Tibial nerve (tissue), 4 donors: ENCODE results near the gene EMP2. TPM values are rescaled to one million over a fixed set of nuclear protein-coding genes. Genes with fewer than 3 reads are reported as not detected.
A peak's percentile ranks its signal among the peaks of the same experiment; 100 is the strongest.
"Not testable (repeated sequence)": the region's sequence is repeated elsewhere in the genome, so short reads cannot be mapped to it uniquely, and the experiment has no call there.

Experiments
- DNase-seq, 2 donors: peaks; one replicate each; pipeline ENCODE4 v3.0.0-alpha.2; 2019; ENCODE audit warnings: low spot score in 2 of 2
- H3K27ac ChIP-seq, 4 donors: fragments of 200-600 bp; sonication (generic) in 3 of 4; one replicate each; pipeline ENCODE4 v1.5.1; 2017 to 2019; ENCODE audit warnings: mild to moderate bottlenecking in 1 of 4
- H3K27me3 ChIP-seq, 2 donors: fragments of 200-600 bp; sonication (generic) in 1 of 2; one replicate each; pipeline versions ENCODE4 v1.5.1 to v1.6.0; 2017 to 2019
- H3K36me3 ChIP-seq, 3 donors: fragments of 200-600 bp; sonication (generic); one replicate each; pipeline ENCODE4 v1.5.1; 2018 to 2019
- H3K4me1 ChIP-seq, 4 donors: fragments of 200-600 bp; sonication (generic) in 3 of 4; one replicate each; pipeline ENCODE4 v1.5.1; 2017 to 2019
- H3K4me3 ChIP-seq, 4 donors: fragments of 200-600 bp; sonication (generic) in 3 of 4; one replicate each; pipeline ENCODE4 v1.5.1; 2017 to 2019; ENCODE audit warnings: mild to moderate bottlenecking in 1 of 4, moderate library complexity in 1 of 4
- H3K9me3 ChIP-seq, 4 donors: fragments of 200-600 bp; sonication (generic) in 3 of 4; one replicate each; pipeline ENCODE4 v1.5.1; 2017 to 2019
- CTCF ChIP-seq, 5 experiments: fragments of 200-600 bp in 3 of 5; fragments of 450-650 bp in 2 of 5; sonication (generic) in 3 of 5; IDR thresholded peaks; one replicate each; pipeline ENCODE4 v1.5.1; 2016 to 2019; ENCODE audit warnings: antibody characterized with exemption in 5 of 5, mild to moderate bottlenecking in 3 of 5, moderate library complexity in 2 of 5
- EP300 ChIP-seq, 2 donors: sonication (generic); formaldehyde crosslinking; IDR thresholded peaks; one replicate each; pipeline ENCODE4 v1.6.1; 2017; ENCODE audit warnings: antibody characterized with exemption in 2 of 2, mild to moderate bottlenecking in 1 of 2
- POLR2A ChIP-seq, 2 donors: fragments of 450-650 bp; IDR thresholded peaks; one replicate each; pipeline ENCODE4 v1.6.1; 2017; ENCODE audit warnings: antibody characterized with exemption in 2 of 2, mild to moderate bottlenecking in 2 of 2, moderate library complexity in 2 of 2
- WGBS, 2 donors: methylation state at CpG; one replicate each; pipeline ENCODE4 v1.1.5; 2018; 5-methylcytosine and 5-hydroxymethylcytosine counted together
- total RNA-seq, 4 donors: library from RNA; depleted of rRNA; stranded (reverse); fragments of >200 nt; gene quantifications; one replicate each; pipeline ENCODE4 v1.1.0, GENCODE V29; 2016

EMP2 gene
- total RNA-seq, 4 donors from 2014 or later = 60.5 to 72.1 (median 65.5) TPM

DNA sequence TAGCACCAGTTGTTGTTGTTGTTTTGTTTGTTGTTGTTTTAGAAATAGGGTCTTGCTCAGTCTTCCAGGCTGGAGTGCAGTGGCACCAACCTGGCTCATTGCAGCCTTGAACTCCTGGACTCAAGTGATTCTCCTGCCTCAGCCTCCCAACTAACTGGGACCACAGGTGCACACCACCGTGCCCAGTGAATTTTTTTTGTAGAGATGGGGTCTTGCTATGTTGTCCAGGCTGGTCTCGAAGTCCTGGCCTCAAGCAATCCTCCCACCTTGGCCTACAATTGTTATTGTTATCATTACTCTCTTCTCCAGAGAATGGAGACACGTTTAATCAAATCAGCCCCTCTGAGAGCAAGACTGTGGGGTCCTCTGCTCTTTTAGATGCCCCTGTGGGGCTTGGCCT is 42.7 kb upstream of the EMP2 start:
- Histone ChIP-seq H3K27ac (peak overlapping the region in 3 of 4 donors; percentile 2 to 89 (median 22)), H3K36me3 (no peaks in the 10 kb centered on the region), H3K9me3 (no peaks in the 10 kb centered on the region), H3K4me1 (peaks cover 0 to 23% (median 6%) of the 10 kb centered on the region in 4 donors), H3K4me3 (no peak overlapping the region), H3K27me3 (no peaks in the 10 kb centered on the region)
- 73 to 78% methylated on average over 3 of the region's 3 CpGs for WGBS, 2 donors
- no peak for TF ChIP-seq CTCF (IDR thresholded peaks at IDR 0.05)
- TF ChIP-seq POLR2A (IDR thresholded peaks at IDR 0.05) = no peak
- no peak for TF ChIP-seq EP300 (IDR thresholded peaks at IDR 0.05)
- DNase-seq = no peak

DNA sequence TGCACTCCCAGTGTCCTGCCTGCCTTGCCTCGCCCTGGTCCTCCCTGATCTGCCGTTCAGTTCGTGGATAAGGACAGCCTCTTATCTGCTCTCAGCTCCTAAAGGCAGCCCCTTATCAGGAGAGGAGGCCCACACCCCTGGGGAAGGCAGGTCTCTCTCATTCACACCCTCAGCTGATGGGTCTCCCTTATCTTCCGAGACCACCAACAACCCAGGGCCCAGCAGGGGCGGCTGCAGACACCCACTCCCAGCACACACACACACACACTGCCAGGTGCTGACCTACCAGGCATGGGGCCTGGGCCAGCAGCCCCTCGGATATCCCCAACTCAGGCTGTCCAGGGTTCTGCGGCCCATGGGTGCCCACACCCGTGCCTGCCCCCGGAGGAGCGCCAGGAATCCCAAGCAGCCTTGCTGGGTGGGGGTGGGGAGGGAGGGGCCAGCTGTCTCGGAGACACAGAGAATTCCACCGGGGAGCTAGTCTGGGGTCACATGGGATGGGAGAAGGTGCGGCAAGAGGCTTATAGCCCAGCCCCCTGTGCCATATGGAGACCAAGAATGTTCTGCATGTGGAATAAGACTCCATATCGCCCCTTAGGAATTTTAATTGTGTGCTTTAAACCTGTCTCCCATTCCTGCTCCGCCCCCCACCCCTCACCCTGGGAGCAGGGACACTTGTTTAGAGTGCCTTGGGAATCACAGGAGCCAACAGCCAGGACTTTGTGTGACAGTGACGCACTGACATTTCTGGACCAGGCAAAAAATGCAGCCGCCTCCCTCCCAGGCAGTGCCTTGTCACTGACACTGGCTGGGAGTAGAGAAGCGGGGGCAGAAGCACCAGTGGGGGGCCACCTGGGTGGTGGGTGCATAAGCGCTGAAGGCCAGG is 41.9 kb upstream of the EMP2 start:
- Histone ChIP-seq H3K36me3 (no peaks in the 10 kb centered on the region), H3K9me3 (no peaks in the 10 kb centered on the region), H3K27me3 (no peaks in the 10 kb centered on the region), H3K4me1 (peaks cover 0 to 31% (median 14%) of the 10 kb centered on the region in 4 donors), H3K4me3 (peak overlapping the region in 1 of 4 donors; percentile 8), H3K27ac (peak overlapping the region; percentile 21 to 89 (median 66))
- no peak for DNase-seq
- 62 to 64% methylated on average over 18 to 19 of the region's 19 CpGs for WGBS, 2 donors
- TF ChIP-seq CTCF (IDR thresholded peaks at IDR 0.05) (no peak), EP300 (IDR thresholded peaks at IDR 0.05) (peak in 1 of 2 donors; percentile 41)

DNA sequence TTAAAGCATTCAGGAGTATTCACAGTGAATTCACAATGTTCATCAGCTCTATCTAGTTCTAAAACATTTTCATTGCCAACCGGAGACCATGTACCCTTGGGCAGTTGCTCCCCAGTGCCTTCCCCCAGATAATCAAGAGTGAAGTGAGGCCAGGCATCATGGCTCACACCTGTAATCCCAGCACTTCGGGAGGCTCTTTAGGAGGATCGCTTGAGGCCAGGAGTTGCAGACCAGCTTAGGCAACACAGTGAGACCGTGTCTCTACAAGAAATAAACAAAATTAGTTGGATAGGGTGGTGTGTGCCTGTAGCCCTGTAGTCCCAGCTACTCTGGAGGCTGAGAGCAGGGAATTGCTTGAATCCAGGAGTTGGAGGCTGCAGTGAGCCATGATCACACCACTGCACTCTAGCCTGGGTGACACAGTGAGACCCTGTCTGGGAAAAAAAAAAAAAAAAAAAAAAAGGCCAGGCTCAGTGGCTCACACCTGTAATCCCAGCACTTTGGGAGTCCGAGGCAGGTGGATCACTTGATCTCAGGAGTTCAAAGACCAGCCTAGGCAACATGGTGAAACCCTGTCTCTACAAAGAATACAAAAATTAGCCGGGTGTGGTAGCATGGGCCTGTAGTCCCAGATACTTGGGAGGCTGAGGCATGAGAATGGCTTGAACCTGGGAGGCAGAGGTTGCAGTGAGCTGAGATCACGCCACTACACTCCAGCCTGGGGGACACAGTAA is 41.0 kb upstream of the EMP2 start:
- not testable (repeated sequence) for H3K9me3 ChIP-seq, H3K4me3 ChIP-seq, H3K36me3 ChIP-seq, DNase-seq, H3K27me3 ChIP-seq
- peaks cover 0 to 40% (median 16%) of the 10 kb centered on the region in 4 donors for H3K4me1 ChIP-seq
- 88 to 90% methylated on average over 7 of the region's 7 CpGs for WGBS, 2 donors
- peak overlapping the region; percentile 21 to 89 (median 62) for H3K27ac ChIP-seq

DNA sequence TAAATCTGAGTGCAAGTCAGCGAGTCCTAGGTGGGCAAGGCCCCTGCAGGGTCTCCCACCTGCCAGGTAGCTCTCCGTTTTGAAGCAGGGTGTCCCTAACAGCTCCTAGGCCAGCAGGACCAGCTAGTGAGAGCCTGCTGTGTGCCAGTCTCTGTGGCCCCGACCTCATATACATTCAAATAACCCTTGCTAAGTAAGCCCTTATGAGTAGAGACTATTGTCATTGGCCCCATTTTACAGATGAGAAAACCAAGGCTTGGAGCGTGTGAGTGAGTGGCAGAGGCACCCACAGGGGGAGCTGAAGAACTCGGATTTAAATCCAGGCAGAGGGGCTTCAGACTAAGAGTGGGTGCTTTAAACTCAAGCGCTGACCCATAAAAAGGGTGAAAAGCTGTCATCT is 39.7 kb upstream of the EMP2 start:
- H3K36me3 ChIP-seq = no peaks in the 10 kb centered on the region
- WGBS, 2 donors = 79 to 81% methylated on average over 6 of the region's 6 CpGs
- no peak for DNase-seq
- H3K9me3 ChIP-seq = no peaks in the 10 kb centered on the region
- H3K27ac ChIP-seq = peak overlapping the region; percentile 63 to 89 (median 82)
- H3K27me3 ChIP-seq = no peaks in the 10 kb centered on the region
- H3K4me1 ChIP-seq = peaks cover 0 to 42% (median 16%) of the 10 kb centered on the region in 4 donors
- no peak for TF ChIP-seq POLR2A (IDR thresholded peaks at IDR 0.05)
- TF ChIP-seq CTCF (IDR thresholded peaks at IDR 0.05) = no peak
- TF ChIP-seq EP300 (IDR thresholded peaks at IDR 0.05) = no peak
- no peak overlapping the region for H3K4me3 ChIP-seq

GRCh38 chr16:10619271-10619849 is 39.0 kb upstream of the EMP2 start:
- H3K4me3 ChIP-seq = peak overlapping the region in 2 of 4 donors; percentile 17 to 31
- 14 to 45% methylated on average over 23 to 25 of the region's 25 CpGs for WGBS, 2 donors
- DNase-seq = no peak

More at GRCh38 chr16:10619271-10619849, 39.0 kb upstream of the EMP2 start:
- TF ChIP-seq EP300 (IDR thresholded peaks at IDR 0.05) (peak; percentile 37 to 48), CTCF (IDR thresholded peaks at IDR 0.05) (no peak), POLR2A (IDR thresholded peaks at IDR 0.05) (peak in 1 of 2 donors; percentile 35)
- no peaks in the 10 kb centered on the region for H3K9me3 ChIP-seq
- peaks cover 0 to 42% (median 16%) of the 10 kb centered on the region in 4 donors for H3K4me1 ChIP-seq
- peak overlapping the region; percentile 63 to 89 (median 82) for H3K27ac ChIP-seq
- no peaks in the 10 kb centered on the region for H3K27me3 ChIP-seq
- H3K36me3 ChIP-seq = no peaks in the 10 kb centered on the region
